ENCODE measurements around the gene THUMPD2. TPM values are rescaled to one million over a fixed set of nuclear protein-coding genes. Genes with fewer than 3 reads are reported as not detected.

The THUMPD2 gene
- total RNA-seq, 2 donors from 2014 or later, result 7.0 to 18.8 TPM

DNA sequence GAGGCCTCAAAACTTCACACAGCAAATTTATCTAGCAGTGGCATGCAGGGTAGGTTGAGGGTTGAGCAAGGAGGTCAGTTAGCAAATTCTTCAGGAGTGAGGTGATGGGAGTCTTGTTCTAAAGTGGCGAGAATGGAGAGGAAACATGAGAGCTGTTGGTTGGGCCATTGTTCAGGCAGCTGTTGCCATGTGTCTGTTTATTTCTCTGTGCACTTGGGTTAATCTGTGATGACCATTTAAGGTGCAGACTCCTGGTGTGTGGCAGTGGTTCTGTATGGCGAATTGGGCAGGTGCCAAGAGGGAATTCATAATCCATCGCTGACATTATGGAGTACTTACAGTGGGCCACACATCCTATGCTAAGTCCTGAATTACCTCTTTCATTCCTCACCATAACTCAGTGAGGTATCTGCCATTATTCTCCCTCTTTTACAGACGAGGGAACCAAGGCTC lies 82.9 kb downstream of the THUMPD2 start:
- TF ChIP-seq CTCF (IDR thresholded peaks at IDR 0.05) (no peak), POLR2A (IDR thresholded peaks at IDR 0.05) (no peak)
- intact Hi-C loops (cut with DNase I), result no loop called here
- H3K4me1 ChIP-seq, result no peaks in the 10 kb centered on the region
- WGBS, 2 donors, result 74 to 90% methylated on average over 4 of the region's 4 CpGs
- H3K27ac ChIP-seq, result no peak overlapping the region
- H3K27me3 ChIP-seq, result no peaks in the 10 kb centered on the region
- ATAC-seq, result no peak
- no peaks in the 10 kb centered on the region for H3K9me3 ChIP-seq
- H3K36me3 ChIP-seq (replicated peaks in 1 of 2; ENCODE audit: insufficient read depth in 1 of 2, low read depth in 2 of 2), result no peaks in the 10 kb centered on the region
- no peak overlapping the region for H3K4me3 ChIP-seq
- no peak for DNase-seq

DNA sequence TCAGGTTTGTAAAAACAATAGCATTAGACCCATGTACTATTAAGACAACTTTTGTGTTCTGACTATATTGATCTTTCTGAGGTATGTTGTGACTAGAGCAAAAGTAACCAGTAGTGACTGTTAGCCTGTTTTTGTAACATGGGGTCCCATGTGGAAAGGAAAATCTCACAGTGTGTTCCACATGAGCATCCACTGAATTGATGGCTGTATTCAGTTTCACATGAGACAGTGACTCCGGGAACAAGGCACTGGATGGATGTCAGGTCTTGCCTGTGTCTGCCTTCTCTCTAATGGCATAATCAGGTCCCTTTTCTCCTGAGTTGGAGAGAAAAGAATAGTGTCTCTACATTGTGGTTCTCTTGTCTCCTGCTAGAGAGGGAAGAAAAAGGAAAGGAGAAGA lies 85.8 kb downstream of the THUMPD2 start:
- Histone ChIP-seq H3K36me3 (replicated peaks in 1 of 2; ENCODE audit: insufficient read depth in 1 of 2, low read depth in 2 of 2) (no peaks in the 10 kb centered on the region), H3K9me3 (no peaks in the 10 kb centered on the region), H3K4me3 (no peak overlapping the region), H3K27ac (no peak overlapping the region), H3K27me3 (no peaks in the 10 kb centered on the region), H3K4me1 (no peaks in the 10 kb centered on the region)
- ATAC-seq (no peak), DNase-seq (no peak)
- 85 to 90% methylated on average over 1 of the region's 1 CpG for WGBS, 2 donors
- intact Hi-C loops (cut with DNase I), result no loop called here
- TF ChIP-seq CTCF (IDR thresholded peaks at IDR 0.05) (no peak), POLR2A (IDR thresholded peaks at IDR 0.05) (no peak)

DNA sequence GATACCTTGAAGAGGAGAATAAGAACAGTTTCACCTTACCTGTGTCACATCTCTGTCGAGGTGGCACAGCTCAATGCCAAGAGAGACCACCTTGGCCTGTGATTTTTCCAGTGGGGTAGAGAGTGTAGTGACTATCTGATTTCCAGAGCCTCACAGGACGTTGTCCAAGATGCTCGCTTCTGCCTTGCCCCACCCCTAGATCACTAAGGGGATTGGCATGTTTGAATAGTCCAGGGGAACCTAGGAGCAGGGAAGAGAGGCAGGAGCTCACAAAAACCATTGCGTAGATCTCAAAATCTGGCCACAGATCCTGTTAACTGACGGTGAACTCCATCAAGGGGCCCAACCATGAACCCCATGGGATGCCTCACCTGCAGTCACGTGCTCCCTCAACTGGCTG lies 89.2 kb downstream of the THUMPD2 start:
- no peaks in the 10 kb centered on the region for H3K27me3 ChIP-seq
- TF ChIP-seq CTCF (IDR thresholded peaks at IDR 0.05) (no peak), POLR2A (IDR thresholded peaks at IDR 0.05) (no peak)
- no peaks in the 10 kb centered on the region for H3K36me3 ChIP-seq (replicated peaks in 1 of 2; ENCODE audit: insufficient read depth in 1 of 2, low read depth in 2 of 2)
- H3K27ac ChIP-seq, result no peak overlapping the region
- H3K4me3 ChIP-seq, result no peak overlapping the region
- ATAC-seq (no peak), DNase-seq (no peak)
- intact Hi-C loops (cut with DNase I), result no loop called here
- 86 to 93% methylated on average over 4 to 6 of the region's 6 CpGs for WGBS, 2 donors
- no peaks in the 10 kb centered on the region for H3K4me1 ChIP-seq
- no peaks in the 10 kb centered on the region for H3K9me3 ChIP-seq

DNA sequence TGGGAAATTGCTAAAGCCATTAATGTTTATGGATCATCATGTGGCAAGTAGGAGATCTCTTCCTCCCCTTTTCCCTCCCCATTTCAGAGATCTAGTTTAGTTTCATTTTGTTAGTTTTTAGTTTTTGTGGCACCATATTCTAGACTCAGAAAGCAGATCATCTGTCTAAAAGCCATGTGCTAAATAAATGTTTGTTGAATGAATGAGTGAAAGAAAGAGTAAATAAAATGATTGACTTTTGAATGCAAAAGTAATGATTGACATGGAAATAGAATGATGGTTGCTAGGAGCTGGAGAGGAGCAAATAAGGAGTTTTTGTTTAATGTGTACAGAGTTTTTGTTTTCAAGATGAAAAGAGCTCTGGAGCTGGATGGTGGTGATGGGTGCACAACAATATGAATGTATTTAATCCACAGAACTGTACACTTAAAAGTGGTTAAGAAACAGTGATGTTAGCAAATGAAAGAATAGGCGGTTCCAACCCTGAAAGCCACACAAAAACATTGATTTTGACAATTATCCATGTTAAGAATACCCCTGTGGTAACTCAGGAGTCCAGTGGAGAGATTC lies 89.7 kb downstream of the THUMPD2 start:
- Histone ChIP-seq H3K4me3 (no peak overlapping the region), H3K27me3 (no peaks in the 10 kb centered on the region), H3K36me3 (replicated peaks in 1 of 2; ENCODE audit: insufficient read depth in 1 of 2, low read depth in 2 of 2) (no peaks in the 10 kb centered on the region), H3K9me3 (no peaks in the 10 kb centered on the region), H3K4me1 (no peaks in the 10 kb centered on the region), H3K27ac (no peak overlapping the region)
- intact Hi-C loops (cut with DNase I), result no loop called here
- TF ChIP-seq POLR2A (IDR thresholded peaks at IDR 0.05) (no peak), CTCF (IDR thresholded peaks at IDR 0.05) (no peak)
- 76 to 78% methylated on average over 1 of the region's 1 CpG for WGBS, 2 donors
- DNase-seq (no peak), ATAC-seq (no peak)

GRCh38 chr2:39688181-39688580 lies 90.9 kb downstream of the THUMPD2 start:
- no peaks in the 10 kb centered on the region for H3K9me3 ChIP-seq
- ATAC-seq (no peak), DNase-seq (no peak)
- no peaks in the 10 kb centered on the region for H3K4me1 ChIP-seq
- no peak overlapping the region for H3K4me3 ChIP-seq
- WGBS, 2 donors, result 70 to 75% methylated on average over 2 of the region's 2 CpGs
- intact Hi-C loops (cut with DNase I), result no loop called here
- no peaks in the 10 kb centered on the region for H3K36me3 ChIP-seq (replicated peaks in 1 of 2; ENCODE audit: insufficient read depth in 1 of 2, low read depth in 2 of 2)
- TF ChIP-seq POLR2A (IDR thresholded peaks at IDR 0.05), result no peak
- TF ChIP-seq CTCF (IDR thresholded peaks at IDR 0.05), result no peak
- no peak overlapping the region for H3K27ac ChIP-seq
- H3K27me3 ChIP-seq, result no peaks in the 10 kb centered on the region

All from body of pancreas (tissue), 4 donors.